Placental pericyte (primary cell): Measurements from ENCODE around the gene CD209. TPM values are rescaled to one million over a fixed set of nuclear protein-coding genes. Genes with fewer than 3 reads are reported as not detected.

Source experiments
- total RNA-seq: library from RNA; depleted of rRNA; stranded (reverse); fragments of >200 nt; gene quantifications from 2 replicates; pipeline ENCODE4 v1.2.3, GENCODE V29; 2012

Gene CD209, protein sequence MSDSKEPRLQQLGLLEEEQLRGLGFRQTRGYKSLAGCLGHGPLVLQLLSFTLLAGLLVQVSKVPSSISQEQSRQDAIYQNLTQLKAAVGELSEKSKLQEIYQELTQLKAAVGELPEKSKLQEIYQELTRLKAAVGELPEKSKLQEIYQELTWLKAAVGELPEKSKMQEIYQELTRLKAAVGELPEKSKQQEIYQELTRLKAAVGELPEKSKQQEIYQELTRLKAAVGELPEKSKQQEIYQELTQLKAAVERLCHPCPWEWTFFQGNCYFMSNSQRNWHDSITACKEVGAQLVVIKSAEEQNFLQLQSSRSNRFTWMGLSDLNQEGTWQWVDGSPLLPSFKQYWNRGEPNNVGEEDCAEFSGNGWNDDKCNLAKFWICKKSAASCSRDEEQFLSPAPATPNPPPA
- total RNA-seq = 0.14 TPM in 1 of 2 replicates, not detected in the other

DNA sequence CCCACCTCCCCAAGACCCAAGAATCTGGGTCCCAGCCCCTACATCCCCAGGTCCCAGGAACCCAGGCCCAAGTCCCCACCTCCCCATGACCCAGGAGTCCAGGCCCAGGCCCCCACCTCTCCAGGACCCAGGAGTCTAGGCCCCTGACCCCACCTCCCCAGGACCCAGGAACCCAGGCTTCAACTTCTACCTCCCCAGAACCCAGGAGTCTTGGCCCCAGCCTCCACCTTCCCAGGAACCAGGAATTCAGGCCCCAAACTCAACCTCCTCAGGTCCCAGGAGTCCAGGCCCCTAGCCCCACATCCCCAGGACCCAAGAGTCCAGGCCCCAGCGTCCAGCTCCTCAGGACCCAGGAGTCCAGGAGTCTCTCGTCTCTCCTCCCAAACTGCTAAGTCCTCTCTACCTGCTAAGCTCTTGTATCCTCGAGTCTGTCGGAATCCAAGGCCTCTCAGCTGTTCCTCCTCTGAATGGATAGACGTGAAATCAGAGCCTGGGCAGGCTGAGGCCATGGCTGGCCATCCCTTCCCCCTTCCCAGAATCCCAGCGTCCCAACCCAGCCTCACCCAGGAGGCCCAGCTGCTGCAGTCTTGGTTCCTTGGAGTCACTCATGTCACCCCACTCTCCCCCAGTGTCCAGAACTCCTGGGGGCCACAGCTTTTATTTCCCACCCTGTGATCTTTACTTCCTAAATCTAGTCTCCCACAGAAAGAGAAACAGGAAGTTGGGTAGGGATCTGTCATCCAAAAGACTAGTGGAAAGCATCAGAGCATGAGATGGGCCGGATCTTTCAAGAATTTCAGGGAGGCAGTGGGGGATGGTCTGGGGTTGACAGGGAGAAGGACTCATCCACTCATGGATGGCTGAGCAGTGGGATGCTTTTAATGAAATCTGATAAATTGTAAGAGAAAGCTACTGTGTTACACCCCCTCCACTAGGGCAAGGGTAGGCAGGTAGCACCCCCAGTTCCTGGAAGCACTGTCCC, at the start of gene CD209:
Gene CD209, minus strand, starts transcription at position 632 of the 982 bp plus-strand sequence. Its CDS starts 23 bp downstream, at position 609.

DNA sequence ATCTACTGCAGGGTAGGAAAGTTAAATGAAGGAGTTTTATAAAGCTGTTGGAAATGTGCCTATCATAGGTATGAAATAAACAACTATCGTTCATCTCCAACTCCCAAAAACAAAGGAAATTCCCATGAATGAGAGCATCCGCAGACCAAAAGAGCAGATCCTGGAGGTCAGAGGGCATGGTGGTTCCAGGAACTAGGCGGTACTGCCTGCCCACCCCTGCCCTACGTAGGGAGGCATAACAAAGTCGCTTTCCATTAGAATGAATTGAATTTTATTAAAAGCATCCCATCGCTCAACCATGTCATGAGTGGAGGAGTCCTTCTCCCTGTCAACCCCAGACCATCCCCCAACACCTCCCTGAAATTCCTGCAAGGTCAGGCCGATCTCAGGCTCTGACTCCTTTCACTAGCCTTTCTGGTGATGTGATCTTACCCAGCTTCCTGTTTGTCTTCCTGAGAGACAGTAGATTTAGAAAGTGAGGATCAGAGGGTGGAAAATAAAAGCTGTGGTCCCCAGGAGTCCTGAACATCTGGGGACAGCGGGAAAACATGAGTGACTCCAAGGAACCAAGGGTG, 15.5 kb upstream of the CD209 start, which contains the start of gene CLEC4M:
Gene CLEC4M, plus strand, starts transcription at position 525 of the 575 bp plus-strand sequence. Its CDS starts 24 bp downstream, at position 549.

GRCh38 chr19:7732045-7732444, 15.3 kb downstream of the CD209 start, which contains the start of gene CLEC4G:
CLEC4G (minus strand) TSS chr19:7732110; CDS start chr19:7732102, 8 bp downstream.

DNA sequence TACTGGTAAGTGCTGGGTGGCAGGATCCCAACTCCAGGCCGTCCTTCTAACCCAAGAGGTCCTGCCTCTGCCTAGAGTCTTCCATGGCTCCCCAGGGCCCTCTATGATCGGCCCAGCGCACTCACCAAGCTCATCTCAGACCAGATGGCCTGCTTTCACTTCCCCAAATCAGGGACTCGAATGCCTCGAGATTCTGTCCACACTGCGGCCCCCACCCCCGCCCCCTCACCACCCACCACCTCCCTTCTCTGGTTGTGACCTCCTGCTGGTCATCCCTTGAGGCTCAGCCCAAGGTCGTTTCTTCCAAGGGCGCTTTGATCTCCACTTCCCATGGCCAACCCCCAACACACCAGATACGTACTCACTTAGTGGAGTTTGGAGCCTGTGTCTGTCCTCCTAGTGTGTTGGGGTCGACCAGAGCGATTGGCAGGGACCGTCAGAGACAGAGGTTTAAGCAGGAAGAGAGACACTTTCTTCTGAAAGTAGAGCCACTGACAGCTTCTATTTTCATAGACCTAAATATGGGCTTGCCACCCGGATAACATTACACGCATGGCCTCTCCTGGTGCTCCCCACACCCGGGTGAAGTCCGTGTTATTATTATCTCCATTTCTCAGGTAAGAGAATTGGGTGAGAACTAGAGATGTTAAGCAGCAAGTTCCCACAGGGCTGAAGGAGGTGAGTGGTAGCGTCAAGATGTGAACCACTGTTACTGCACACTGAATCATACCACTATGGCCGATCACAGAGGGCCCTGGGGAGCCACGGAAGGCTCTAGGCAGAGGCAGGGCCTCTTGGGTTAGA, 45.5 kb downstream of the CD209 start, which contains the start of gene FCER2:
Gene FCER2, minus strand, starts transcription at position 478 of the 804 bp plus-strand sequence. CDS start 2,371 bp downstream, outside the sequence.

Other genes with a start within 250 kb of the CD209 start
- 19.0 and 36.5 TPM in 2 replicates for gene ZNF358, start 231.4 kb downstream of the CD209 start, total RNA-seq
- 9.4 and 17.1 TPM in 2 replicates for gene MCOLN1, start 224.9 kb downstream of the CD209 start, total RNA-seq
- gene PNPLA6, start 211.8 kb downstream of the CD209 start, total RNA-seq = 80.8 and 115 TPM in 2 replicates
- gene CAMSAP3, start 151.7 kb downstream of the CD209 start, total RNA-seq = not detected in 2 replicates
- gene XAB2, start 118.0 kb downstream of the CD209 start, total RNA-seq = 44.6 and 47.8 TPM in 2 replicates
- gene PET100, start 117.7 kb downstream of the CD209 start, total RNA-seq = 3.5 and 4.7 TPM in 2 replicates
- gene PCP2, start 113.8 kb downstream of the CD209 start, total RNA-seq = not detected in 2 replicates
- 15.7 and 60.4 TPM in 2 replicates for gene STXBP2, start 110.4 kb downstream of the CD209 start, total RNA-seq
- not detected in 2 replicates for gene RETN, start 78.5 kb downstream of the CD209 start, total RNA-seq
- not detected in 2 replicates for gene MCEMP1, start 70.4 kb downstream of the CD209 start, total RNA-seq
- 37.9 and 42.7 TPM in 2 replicates for gene TRAPPC5, start 66.7 kb downstream of the CD209 start, total RNA-seq
- gene FCER2, start 45.4 kb downstream of the CD209 start, total RNA-seq = not detected in 2 replicates
- gene CLEC4G, start 15.4 kb downstream of the CD209 start, total RNA-seq = not detected in 2 replicates
- not detected in 2 replicates for gene CLEC4M, start 15.7 kb upstream of the CD209 start, total RNA-seq
- 27.8 and 39.2 TPM in 2 replicates for gene EVI5L, start 82.7 kb upstream of the CD209 start, total RNA-seq
- gene PRR36, start 126.9 kb upstream of the CD209 start, total RNA-seq = not detected in 2 replicates
- 2.6 and 5.3 TPM in 2 replicates for gene LRRC8E, start 141.0 kb upstream of the CD209 start, total RNA-seq
- gene MAP2K7, start 156.3 kb upstream of the CD209 start, total RNA-seq = 13.8 and 14.6 TPM in 2 replicates
- gene TGFBR3L, start 167.3 kb upstream of the CD209 start, total RNA-seq = 0.86 and 1.3 TPM in 2 replicates
- 21.0 and 31.1 TPM in 2 replicates for gene SNAPC2, start 172.8 kb upstream of the CD209 start, total RNA-seq
- gene CTXN1, start 178.6 kb upstream of the CD209 start, total RNA-seq = 0.88 and 4.6 TPM in 2 replicates
- 46.7 and 81.0 TPM in 2 replicates for gene TIMM44, start 196.1 kb upstream of the CD209 start, total RNA-seq